Transverse colon (tissue), 4 donors: ENCODE data around the gene FILIP1L.

Source experiments
- CTCF ChIP-seq, 5 experiments: fragments of 200-600 bp in 3 of 5; fragments of 450-650 bp in 2 of 5; sonication (generic) in 3 of 5; IDR thresholded peaks; 1 replicate in 2 of 5; 2 replicates in 3 of 5; pipeline ENCODE4 v1.5.1; 2016 to 2017; ENCODE audit warnings: antibody characterized with exemption in 5 of 5, inconsistent platforms in 3 of 5, mild to moderate bottlenecking in 2 of 5, moderate library complexity in 1 of 5
- EP300 ChIP-seq: sonication (generic); formaldehyde crosslinking; IDR thresholded peaks from one replicate; pipeline ENCODE4 v1.6.1; 2017; ENCODE audit warnings: antibody characterized with exemption, low read depth
- POLR2AphosphoS5 ChIP-seq, 3 donors: sonication (generic); formaldehyde crosslinking; IDR thresholded peaks; one replicate each; pipeline ENCODE4 v1.6.1; 2016; ENCODE audit warnings: antibody characterized with exemption in 3 of 3

- TF ChIP-seq CTCF (IDR thresholded peaks at IDR 0.05) (no peak), EP300 (no peak), POLR2AphosphoS5 (IDR thresholded peaks at IDR 0.05) (no peak)
Observed at GRCh38 chr3:100023150-100023549, 91.2 kb downstream of the FILIP1L start.
